GM12878 (cell line): ENCODE results near the gene MYL12B. TPM values are rescaled to one million over a fixed set of nuclear protein-coding genes. Genes with fewer than 3 reads are reported as not detected.

ENCODE experiments used
- LARP7 ChIP-seq: fragments of 450-650 bp; IDR thresholded peaks from 2 replicates; pipeline ENCODE4 v1.6.1; 2017; ENCODE audit warnings: mild to moderate bottlenecking
- PKNOX1 ChIP-seq: fragments of 450-650 bp; IDR thresholded peaks from 2 replicates; pipeline ENCODE4 v1.6.1; 2016; ENCODE audit warnings: mild to moderate bottlenecking
- RUNX3 ChIP-seq: IDR thresholded peaks from 2 replicates; pipeline ENCODE4 v1.6.1; 2012; ENCODE audit warnings: low read length, inconsistent platforms
- SREBF2 ChIP-seq: IDR thresholded peaks from 2 replicates; pipeline ENCODE4 v1.6.1; 2012; ENCODE audit warnings: mild to moderate bottlenecking, low read length
- ZSCAN29 ChIP-seq: fragments of 450-650 bp; IDR thresholded peaks from 2 replicates; pipeline ENCODE4 v1.6.1; 2017; ENCODE audit warnings: mild to moderate bottlenecking, moderate library complexity
- polyA plus RNA-seq, 11 experiments: library from polyadenylated mRNA; depleted of rRNA in 4 of 11; unstranded in 6 of 11; stranded (reverse) in 5 of 11; fragments of >200 nt; fragmentation: Nextera tagmentation in 4 of 11; fragmentation: Illumina TruSeq in 1 of 11; extraction: Ambion mirVana in 4 of 11; extraction: Trizol in 1 of 11; gene quantifications; 1 replicate in 1 of 11; 2 replicates in 10 of 11; pipeline versions ENCODE4 v1.2.1 to v1.2.3, GENCODE V29; 2011 to 2016; ENCODE audit warnings: inconsistent platforms in 2 of 11, missing spikeins in 2 of 11, low read depth in 1 of 11
- total RNA-seq, 4 experiments: library from RNA; depleted of rRNA in 3 of 4; stranded (reverse); fragments of >200 nt in 3 of 4; fragmentation: Illumina TruSeq in 1 of 4; extraction: Trizol in 1 of 4; gene quantifications; 2 replicates each; pipeline versions ENCODE4 v1.2.1 to v1.2.3, GENCODE V29; 2013 to 2021
- TF ChIP-seq, protein P1 (sequence below): fragments of 450-650 bp; IDR thresholded peaks from 2 replicates; pipeline ENCODE4 v1.6.1; 2018; ENCODE audit warnings: mild to moderate bottlenecking, low read depth, moderate library complexity; ENCODE audit not compliant: partially characterized antibody

The MYL12B gene
- total and polyA plus RNA-seq, 10 of the 15 experiments (the other 5 are each of a cell fraction or from before 2014, with no cell fraction given): 179 to 739 (median 400) TPM

DNA sequence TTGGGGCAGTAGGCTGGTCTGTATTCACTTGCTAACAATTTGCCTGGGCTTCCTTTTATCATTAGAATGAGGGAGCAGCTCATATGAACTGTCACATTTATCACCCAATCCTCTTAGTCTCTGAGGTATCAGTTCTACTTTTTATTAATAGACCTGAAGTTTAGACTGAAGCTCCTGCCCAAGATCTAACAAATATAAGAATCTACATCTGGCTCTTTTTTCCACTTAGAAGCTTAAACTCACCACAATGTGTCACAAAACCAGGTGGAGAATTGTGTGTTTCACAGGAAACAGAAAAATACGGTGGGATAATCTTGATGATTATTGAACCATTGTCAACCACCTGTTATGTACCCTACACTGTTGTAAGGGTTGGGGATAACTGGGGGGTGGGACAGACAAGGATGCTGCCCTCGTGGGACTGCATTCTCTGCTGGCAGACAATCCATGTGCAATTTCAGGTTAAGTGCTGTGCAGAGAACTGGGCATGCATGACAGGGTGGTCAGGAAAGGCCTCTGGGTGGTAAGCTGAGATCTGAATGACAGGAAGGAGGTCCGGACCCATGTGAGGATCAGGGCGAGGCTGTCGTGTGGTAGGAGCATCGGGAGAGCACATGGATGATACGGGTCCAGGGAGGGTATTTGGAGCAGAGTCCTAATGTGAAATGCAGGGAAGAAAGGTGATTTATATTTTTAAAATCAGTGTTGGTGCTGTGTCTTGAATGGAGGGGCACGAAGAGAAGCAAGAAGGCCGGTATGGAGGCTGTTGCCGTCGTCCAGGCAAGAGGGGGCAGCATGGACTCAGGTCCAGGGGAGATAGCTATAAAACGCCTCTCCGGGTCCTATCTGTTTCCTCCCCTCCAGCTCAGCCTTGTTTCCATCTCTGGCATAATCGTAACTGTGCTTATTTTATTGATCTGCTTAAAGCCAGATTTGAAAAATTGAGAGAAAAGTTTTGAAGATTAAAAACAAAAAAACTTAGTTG lies 17.6 kb downstream of the MYL12B start (continued):
- TF ChIP-seq SREBF2 (no peak), LARP7 (no peak), ZSCAN29 (no peak), PKNOX1 (peak; percentile 58; the same call in 1 of the 2 replicates), RUNX3 (peak; percentile 81)
- TF ChIP-seq, protein P1, sequence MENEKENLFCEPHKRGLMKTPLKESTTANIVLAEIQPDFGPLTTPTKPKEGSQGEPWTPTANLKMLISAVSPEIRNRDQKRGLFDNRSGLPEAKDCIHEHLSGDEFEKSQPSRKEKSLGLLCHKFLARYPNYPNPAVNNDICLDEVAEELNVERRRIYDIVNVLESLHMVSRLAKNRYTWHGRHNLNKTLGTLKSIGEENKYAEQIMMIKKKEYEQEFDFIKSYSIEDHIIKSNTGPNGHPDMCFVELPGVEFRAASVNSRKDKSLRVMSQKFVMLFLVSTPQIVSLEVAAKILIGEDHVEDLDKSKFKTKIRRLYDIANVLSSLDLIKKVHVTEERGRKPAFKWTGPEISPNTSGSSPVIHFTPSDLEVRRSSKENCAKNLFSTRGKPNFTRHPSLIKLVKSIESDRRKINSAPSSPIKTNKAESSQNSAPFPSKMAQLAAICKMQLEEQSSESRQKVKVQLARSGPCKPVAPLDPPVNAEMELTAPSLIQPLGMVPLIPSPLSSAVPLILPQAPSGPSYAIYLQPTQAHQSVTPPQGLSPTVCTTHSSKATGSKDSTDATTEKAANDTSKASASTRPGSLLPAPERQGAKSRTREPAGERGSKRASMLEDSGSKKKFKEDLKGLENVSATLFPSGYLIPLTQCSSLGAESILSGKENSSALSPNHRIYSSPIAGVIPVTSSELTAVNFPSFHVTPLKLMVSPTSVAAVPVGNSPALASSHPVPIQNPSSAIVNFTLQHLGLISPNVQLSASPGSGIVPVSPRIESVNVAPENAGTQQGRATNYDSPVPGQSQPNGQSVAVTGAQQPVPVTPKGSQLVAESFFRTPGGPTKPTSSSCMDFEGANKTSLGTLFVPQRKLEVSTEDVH: no peak
- TF ChIP-seq, all 136 proteins: peak for 26
